ENCODE data around the gene GAP43.

Gene GAP43, protein sequence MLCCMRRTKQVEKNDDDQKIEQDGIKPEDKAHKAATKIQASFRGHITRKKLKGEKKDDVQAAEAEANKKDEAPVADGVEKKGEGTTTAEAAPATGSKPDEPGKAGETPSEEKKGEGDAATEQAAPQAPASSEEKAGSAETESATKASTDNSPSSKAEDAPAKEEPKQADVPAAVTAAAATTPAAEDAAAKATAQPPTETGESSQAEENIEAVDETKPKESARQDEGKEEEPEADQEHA

DNA sequence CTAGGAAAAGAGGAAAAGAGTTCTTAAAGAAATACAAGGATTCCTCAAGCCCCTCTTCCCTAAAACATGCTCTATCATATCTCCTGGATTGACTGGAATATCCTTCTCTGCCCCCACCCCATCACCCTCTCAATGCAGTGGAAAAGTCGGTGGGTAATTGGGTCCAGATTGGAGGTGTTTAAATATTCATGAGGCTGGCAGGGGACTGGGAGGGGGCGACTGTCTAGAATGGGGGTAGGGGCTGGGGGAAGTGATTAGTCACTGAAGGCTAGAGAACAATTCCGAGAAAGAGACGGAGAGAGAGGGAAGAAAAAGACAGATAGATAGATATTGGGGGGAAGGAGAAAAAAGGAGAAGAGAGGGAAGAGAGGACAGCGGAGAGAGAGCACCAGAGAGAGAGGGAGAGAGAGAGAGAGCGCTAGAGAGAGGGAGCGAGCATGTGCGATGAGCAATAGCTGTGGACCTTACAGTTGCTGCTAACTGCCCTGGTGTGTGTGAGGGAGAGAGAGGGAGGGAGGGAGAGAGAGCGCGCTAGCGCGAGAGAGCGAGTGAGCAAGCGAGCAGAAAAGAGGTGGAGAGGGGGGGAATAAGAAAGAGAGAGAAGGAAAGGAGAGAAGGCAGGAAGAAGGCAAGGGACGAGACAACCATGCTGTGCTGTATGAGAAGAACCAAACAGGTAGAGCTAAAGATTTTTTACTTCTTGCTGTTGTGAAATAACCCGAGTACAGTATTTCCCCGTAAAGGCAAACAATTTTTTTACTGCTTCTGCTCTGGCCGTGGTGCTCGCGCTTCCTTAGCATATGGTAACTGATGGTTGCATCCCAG is at the start of gene GAP43:
TSS of gene GAP43 (plus strand) at position 467 of the 825 bp plus-strand sequence. CDS start at position 647, 180 bp downstream.
- no peak for DNase-seq (ENCODE audit: low spot score)

DNA sequence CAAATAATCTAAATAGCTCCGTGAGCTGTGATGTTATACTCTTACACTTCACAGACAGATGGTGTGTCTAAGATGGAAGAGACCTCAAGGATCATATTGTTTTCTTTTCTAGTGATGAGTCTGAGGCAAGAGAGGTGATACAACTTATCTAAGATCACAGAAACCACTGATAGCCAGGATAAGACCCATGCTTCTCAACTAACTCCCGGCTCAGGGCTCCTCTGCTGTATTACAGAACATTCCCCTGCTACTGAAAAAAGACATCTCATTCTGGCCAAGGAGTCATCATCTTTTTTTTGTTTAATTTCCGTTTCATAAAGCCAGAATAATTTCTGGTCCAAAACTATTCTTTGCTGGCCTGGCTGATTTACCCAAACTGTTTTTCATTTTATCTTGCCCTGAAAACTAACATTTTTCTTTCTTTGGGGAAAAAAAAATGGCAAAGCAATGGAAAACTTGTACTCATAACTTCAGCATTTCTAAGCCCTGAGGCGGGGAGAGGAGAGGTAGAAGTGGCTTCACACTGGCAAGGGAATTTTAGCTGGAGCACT is 46.9 kb upstream of the GAP43 start:
- no peak for DNase-seq (ENCODE audit: low spot score)

DNA sequence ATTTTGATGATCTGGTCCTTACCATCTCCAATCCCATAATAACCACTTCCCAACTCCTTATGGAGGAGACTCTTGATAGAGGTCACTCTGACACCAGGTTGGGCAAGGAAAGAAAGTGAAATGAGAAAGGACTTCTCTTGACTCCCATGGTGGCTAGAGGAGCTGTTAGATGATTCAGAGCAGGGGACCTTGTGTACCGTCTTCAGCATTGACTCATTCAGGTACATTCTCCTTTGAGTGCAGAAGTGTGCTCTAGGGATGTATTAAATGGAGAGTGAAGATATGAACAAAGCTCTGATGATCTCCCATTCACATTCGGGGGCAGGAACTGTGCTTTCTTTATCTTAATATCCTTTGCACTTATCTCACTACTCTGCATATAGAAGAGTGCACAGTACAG is 46.3 kb upstream of the GAP43 start:
- no peak for DNase-seq (ENCODE audit: low spot score)

DNA sequence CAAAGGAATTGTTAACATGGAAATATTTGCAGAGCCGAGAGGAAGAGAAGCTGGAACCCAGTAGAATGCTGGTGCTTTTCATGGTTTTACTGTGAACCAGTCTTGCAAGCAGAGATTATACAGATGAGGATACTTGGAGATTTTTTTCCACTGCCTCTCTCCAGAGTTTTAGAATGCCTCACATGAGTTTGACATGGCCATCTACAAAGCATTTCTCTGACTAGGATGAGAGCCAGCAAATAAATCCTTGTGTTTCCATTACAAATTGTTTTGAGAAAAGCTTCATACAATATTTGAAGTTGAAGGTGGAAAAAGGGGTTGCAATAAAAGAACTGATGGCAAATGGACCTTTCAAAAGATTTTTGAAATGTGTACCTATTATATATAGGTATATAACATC is 45.0 kb upstream of the GAP43 start:
- DNase-seq (ENCODE audit: low spot score) = no peak

DNA sequence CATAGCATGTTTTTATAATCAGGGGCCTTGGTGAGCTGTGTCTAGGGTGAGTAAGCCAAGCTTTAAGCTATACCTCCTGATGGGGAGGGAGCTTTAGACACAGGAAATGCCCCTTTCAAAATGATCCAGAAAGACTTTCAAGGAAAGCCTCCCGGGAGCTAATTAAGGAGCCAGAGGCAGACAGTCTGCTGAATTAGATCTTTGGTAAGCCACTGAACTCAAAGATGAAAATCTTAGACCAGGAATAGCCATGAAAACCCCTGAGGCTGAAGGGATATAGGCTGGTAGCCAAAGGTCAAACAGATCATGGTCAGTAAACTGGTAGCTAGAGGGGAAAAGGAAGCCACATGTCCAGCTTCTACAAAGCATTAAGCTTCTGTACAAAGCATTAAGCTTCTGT is 42.7 kb upstream of the GAP43 start:
- DNase-seq (ENCODE audit: low spot score) = no peak

DNA sequence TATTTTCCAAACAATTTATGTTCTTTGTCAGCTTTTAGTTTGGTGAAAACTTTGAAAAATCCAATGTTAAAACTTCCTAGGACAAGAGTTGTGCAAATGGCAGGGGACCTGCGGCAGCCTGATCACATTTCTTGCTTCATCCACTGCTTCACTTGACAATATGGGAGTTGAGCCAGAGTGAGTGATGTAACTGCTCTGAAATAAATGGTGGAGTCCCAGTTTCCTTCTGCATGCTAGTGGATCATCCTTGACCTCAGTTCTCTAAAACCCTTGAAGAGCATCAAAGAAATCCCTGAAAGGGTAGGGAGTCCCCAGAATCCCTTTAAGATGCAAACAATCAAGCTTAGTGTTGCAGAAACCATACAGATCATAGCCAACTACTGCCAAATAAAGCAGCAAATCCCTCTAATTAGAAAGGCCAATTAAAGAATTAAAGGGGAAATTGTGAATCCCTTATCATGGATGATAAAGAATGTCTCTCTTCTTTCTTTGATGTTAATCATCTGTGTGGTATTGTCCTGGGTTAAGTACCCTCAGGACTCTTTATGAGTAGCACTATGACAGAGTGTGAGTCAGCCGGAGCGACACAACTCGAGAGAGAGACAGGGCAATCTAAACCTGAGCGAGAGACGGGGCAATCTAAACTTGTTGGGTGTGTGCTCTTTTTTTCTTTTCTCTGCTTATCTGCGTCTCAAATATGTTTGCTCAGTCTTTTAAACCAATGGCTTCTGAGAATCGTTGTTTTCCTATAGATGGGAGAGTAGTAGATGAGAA is 41.8 kb upstream of the GAP43 start:
- DNase-seq (ENCODE audit: low spot score) = peak; percentile 2

DNA sequence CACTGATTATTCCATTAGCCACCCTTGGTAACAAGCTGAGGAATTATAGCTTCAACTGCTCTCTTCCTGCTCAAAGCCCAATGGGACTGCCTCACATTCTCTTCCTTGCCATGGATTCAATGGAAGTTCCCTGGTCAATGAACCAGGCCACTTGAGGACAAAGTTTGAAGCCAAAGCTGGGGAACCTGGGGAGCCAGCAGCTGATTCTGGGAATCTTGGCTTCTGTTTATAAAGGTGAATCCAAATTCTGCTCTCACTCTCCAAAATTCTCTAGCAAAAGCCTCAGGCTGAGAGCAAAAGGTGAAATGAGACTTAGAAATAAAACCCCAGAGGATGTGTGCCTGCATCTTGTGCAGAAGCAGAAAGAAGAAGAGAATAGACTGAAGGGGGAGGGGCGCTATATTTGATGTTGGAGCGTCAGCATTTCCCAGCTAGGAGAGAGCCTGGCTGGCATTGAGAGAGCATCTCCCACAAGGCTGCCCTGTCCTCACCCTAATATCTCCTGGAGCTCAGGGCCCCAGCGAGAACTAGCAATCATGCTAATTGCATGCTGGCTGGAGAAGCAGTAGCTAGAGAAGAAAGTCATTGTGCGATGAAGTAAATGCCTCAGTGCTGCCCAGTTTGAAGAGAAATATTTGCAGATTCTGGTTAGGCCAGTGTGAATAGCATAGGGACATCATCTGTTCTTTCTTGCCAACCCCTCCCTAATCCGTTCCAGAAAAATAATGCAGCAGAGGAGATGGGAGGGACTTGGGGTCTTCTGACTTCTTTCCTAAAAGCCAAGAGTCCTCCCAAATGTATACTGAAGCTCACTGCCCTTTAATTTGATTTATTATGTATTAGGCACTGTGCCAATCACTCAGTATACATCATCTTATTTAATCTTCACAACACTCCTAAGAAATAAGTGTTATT is 34.9 kb upstream of the GAP43 start:
- no peak for DNase-seq (ENCODE audit: low spot score)

DNA sequence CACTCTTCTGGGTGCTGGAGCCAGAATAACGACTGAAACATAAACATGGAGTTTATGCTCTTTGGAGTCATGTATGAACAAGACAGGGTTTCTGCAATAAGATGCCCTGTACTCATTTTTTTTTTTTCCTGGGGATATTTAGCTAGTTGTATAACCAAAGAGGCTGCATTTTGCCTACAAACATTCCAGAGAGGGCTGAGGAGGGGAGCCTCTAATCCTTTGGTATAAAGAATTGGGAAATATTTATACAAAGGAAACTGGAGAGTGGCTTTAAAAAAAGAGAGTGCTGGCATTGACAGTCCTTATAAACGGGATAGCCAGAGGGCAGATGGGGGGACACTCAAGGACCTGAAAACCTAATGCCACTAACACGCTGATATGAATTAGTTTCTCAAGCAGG is 32.4 kb upstream of the GAP43 start:
- DNase-seq (ENCODE audit: low spot score) = no peak

DNA sequence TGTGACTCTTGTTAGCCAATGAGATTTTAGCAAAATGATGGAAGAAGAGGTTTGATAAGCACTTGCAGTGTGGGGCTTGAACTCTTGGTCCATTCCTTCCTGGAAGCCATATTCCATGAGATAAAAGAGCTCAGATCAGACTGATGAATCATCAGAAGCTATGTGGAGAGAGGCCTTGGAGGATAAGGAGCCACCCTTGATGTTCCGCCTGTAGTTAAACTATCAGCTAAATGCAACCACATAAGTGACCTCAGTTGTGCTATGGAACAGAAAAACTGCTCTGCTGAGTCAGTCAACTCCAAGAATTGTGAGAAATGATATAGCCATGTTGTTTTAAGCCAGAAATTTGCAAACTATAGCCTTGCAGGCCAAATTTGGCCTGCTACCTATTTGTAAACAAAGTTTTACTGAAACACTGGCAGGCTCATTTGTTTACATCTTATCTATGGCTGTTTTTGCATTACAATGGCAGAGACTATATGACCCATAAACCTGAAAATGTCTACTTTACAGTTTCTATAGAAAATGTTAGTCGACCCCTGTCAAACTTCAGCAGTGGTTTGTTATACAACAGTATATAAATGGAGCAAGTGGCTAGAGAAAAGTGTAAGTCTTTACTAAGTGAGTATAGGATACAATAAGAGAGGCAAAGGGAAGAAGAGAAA is 27.6 kb upstream of the GAP43 start:
- DNase-seq (ENCODE audit: low spot score) = no peak

DNA sequence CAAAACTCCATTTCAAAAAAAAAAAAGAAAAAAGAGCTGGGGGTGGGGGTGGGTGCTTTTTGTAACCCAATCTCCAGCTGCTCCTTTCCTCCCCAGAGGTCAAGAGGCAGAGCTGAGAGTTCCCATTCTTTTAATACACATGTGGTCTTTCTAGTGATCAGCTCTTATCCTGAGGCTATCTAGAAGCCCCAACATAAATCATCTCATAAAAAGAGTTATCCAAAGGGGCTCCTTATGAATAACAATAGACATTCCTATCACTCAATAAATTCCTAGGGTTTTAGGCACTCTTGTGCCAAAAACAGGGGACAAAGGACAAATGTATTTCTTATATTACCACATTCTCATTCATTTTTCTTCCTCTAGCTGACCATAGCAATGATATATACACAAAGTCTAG is 25.1 kb upstream of the GAP43 start:
- no peak for DNase-seq (ENCODE audit: low spot score)

DNA sequence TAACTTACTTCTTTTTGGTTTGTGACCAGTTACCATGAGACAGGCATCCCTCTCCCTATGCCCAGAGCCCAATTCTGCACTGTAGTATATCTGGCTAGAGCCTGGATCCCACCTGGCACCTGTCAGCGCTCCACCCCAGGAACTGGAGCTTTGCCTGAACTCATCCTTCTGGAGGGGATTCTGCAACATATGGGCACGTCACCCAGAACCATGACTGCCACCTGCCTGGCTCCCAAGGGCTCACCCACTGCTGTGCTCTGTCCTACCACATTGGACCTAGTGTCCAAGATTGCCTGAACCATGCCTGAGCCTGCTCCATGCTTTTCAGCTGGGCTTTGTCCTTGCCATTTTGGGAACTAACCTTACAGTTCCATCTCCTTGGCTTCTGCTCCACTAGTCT is 21.1 kb upstream of the GAP43 start:
- DNase-seq (ENCODE audit: low spot score) = no peak

DNA sequence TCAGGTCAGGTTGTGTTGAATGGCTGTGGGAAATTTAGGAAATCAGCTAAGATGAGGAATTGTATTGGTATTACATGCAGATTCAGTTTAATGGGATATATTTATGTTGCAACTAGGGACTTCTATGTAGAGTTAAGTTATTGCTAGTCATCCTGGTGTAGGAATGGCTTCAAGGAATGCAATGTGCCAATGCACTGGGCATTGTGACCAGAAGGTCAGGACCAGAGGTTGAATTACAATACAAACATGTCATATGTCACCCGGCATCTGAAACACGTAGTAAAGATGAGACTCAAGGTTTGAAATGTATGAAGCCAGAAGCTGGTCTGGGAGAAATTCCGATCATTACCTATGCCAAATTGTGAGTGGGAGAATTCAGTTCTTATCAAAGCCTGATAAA is 11.7 kb upstream of the GAP43 start:
- DNase-seq (ENCODE audit: low spot score) = no peak

DNA sequence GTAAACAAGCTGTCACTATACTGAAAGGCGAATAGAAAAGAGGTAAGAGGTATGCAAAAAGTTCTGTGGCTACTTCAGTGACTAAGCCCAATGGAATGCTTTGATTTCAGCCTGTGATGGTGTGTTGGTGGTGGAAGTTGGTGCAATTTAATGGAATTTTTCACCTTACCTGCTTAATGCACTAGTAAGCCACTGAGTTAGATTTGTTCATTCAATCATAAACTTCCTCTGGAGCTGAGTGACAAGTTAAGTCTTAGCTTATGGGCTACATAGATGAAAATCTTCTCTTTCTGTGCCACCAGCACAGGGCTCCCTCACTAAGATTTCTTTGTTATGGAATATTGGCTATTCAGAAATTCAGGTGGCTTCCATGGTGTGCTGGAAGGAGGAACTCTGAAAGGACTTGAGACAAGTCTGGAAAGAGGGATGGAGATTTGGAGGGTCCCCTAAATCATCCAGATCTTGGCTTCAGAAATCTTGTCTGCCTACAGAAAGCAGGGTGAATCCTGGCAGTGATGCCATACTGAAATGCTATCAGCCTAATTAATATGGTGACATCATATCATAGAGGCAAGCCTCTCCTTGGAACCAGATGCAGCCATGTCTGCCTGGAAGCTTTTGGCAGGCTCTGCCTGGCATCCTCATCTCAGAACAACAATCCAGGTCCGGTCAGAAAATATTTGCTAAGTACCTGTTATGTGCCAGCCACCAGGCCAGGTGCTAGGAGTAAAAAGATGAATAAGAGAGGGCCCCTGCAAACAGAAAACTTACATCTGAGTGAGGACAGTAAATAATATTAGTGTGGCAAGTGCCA is 8.1 kb upstream of the GAP43 start:
- DNase-seq (ENCODE audit: low spot score) = peak; percentile 53

DNA sequence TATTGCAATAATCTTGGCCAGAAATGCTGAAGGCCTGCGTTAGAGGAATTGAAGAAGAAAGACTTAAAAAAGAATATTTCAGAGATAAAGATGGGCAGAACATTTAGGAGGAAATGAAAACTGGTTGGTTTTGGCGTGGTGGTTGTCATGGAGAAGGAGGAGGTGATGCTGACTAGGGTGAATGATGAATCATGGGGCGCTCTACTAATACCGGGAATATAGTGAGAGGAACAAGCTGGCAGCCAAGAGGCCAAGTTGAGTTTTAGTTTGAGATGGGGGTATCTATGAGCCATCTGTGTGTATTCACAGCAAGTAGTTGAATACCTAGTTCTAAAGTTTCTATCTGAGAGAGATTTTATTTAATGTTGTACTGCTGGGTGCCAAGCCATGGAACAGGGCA is 6.8 kb upstream of the GAP43 start:
- DNase-seq (ENCODE audit: low spot score) = no peak

DNA sequence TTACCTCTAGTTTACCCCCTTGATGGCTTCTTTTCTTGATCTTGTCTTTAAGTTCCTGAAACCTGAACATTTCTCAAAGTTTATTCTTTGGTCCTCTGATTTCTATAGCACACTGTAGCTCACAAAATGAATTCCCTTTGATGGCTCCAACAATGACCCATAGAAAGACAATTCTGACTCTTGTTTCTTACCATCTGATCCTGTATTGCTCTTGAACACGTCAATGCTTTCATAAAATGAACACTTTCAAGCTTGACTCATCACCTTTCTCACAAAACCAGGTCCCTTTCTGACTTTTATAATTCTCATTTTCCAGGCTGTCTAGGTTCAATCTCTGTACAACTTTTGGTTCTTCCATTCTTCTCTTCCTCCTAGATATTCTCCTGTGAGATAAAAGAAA is 5.7 kb upstream of the GAP43 start:
- DNase-seq (ENCODE audit: low spot score) = no peak

DNA sequence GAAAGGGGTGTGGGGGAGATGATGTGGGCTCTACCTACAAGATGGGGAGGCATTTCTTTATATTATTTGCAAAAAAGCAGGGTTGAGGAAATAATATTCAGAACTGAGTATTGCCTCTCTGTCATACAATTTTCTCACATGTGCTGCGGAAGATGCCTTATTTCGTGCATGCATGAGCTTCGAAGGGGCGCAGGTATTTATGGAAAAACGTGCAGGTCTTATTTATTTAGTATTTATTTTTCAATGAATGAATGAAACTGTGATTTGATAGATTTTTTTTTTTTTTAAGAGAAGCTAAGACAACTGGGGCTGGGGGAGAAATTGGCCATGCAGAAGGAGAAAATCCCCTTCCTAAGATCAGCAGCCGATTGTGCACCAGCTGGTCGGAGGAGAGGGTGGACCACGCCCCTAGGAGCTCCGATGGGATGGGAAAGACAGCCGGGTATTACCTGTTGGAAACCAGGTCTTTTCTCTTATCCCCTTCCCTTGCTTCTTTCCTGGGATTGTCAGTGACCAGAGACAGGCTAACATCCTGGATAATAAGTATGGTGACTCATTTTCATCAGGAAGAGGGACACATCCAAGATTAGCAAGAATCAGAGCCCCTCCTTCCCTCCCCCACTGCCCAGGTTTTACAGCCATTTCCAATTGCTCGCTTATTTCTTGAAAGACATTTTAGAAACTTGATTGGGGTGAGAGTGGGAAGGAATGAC is 875 bp downstream of the GAP43 start:
- DNase-seq (ENCODE audit: low spot score) = no peak

DNA sequence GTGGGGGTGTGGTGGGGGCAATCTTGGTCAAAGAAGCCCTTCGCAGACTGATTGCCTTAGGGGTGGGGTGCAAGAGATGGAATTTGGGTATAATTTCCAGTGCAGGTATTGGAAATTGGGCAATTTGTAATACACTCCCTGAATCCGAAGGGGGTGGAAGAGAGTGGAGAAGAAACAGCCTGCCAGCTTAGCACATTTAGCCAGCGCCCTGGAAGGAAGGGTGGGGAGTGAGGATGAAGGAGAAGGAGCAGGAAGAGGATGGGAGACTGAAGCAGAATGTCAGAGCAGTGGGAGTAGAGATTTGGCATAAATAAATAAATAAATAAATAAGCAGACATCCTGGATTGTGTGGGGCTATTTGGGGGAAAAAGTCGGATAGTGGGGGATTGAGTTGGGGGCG is 1.6 kb downstream of the GAP43 start:
- DNase-seq (ENCODE audit: low spot score) = no peak

DNA sequence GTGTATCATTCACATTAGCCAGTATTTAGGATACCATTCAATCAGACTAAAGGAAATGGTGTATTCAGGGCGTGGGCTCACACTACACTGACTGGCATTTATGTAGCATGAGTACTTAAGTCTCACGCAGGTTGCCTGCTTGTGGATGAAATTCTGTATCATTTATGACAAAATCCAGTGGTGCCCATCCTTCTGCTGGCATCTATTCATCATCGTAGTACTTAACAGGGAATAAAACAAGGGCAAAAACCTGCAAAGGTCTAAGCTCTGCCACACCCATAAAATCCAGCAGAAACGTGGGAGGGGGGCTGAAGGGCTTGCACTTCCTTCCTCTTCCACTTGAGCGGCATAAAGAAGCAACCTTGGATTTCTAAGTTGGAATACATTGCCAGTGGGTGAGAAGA is 2.7 kb downstream of the GAP43 start:
- no peak for DNase-seq (ENCODE audit: low spot score)

DNA sequence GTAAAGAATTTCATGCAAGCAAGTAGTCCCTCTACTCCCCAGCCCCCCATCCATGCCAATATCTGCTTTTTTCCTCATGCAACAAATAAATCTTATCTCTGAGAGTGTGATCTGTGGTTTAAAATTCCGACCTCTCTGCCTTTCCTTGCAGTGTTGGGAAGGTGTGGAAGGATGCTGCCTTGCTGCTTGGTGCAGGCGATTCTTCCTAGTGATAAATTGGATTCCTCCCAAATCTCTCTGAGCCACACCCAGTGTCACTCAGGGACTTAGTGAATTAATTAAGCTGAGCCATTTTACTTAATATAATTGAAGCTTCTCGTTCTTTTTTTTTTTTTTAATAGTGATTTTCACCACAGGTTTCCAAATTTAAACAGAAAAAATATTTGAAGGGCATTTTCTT is 3.4 kb downstream of the GAP43 start:
- no peak for DNase-seq (ENCODE audit: low spot score)

Measured in LoVo (cell line).